PC-3 (cell line): ENCODE results near the gene TGM2. TPM values are rescaled to one million over a fixed set of nuclear protein-coding genes. Genes with fewer than 3 reads are reported as not detected.

ENCODE experiments used
- ATAC-seq: fragments of 200-7000 bp; cut with Tn5 transposase; 2 replicates; pipeline ENCODE4 v1.9.1; 2020; ENCODE audit warnings: mild to moderate bottlenecking, moderate library complexity
- BruUV-seq: library from RNA; stranded (reverse); fragments of 400-500 nt; replicated peaks from 2 replicates; lab custom pipeline; 2021; lab: Mats Ljungman, UMichigan
- CTCF ChIA-PET: fragments of 300-600 bp; sonication (Branson Sonifier 250); formaldehyde crosslinking; loops from one replicate; lab custom pipeline; 2022; ENCODE audit warnings: antibody characterized with exemption; lab: Charles Lee
- POLR2A ChIA-PET: fragments of 300-600 bp; sonication (Branson Sonifier 250); formaldehyde crosslinking; loops from one replicate; lab custom pipeline; 2022; ENCODE audit warnings: antibody characterized with exemption; ENCODE audit not compliant: unreplicated experiment; lab: Charles Lee
- DNase-seq: peaks from one replicate; pipeline ENCODE4 v3.0.0-alpha.2; 2015
- H2AFZ ChIP-seq: fragments of 300-600 bp; sonication (generic); 2 replicates; pipeline ENCODE4 v1.6.0; 2016; ENCODE audit warnings: antibody characterized with exemption, low read length
- H3F3A ChIP-seq: fragments of 300-600 bp; sonication (generic); one replicate; pipeline ENCODE4 v1.6.0; 2017; ENCODE audit warnings: antibody characterized with exemption, low read length, control low read depth, mild to moderate bottlenecking; ENCODE audit not compliant: unreplicated experiment
- H3K27ac ChIP-seq: fragments of 300-600 bp; sonication (generic); 2 replicates; pipeline ENCODE4 v1.5.1; 2016; ENCODE audit warnings: mild to moderate bottlenecking, low read length
- H3K27me3 ChIP-seq: fragments of 300-600 bp; sonication (generic); 2 replicates; pipeline ENCODE4 v1.6.1; 2016; ENCODE audit warnings: low read length, mixed read lengths
- H3K36me3 ChIP-seq: fragments of 300-600 bp; sonication (generic); 2 replicates; pipeline ENCODE4 v1.6.1; 2016; ENCODE audit warnings: low read depth, mixed run types, low read length, mixed read lengths
- H3K4me1 ChIP-seq: fragments of 300-600 bp; sonication (generic); 2 replicates; pipeline ENCODE4 v1.5.1; 2016; ENCODE audit warnings: low read length; ENCODE audit not compliant: insufficient read depth
- H3K4me2 ChIP-seq: fragments of 300-600 bp; sonication (generic); 2 replicates; pipeline ENCODE4 v1.6.0; 2016; ENCODE audit warnings: low read length
- H3K4me3 ChIP-seq: fragments of 300-600 bp; sonication (generic); 2 replicates; pipeline ENCODE4 v1.5.1; 2016; ENCODE audit warnings: mild to moderate bottlenecking, low read length, mixed read lengths
- H3K79me2 ChIP-seq: fragments of 300-600 bp; sonication (generic); 2 replicates; pipeline ENCODE4 v1.6.1; 2017; ENCODE audit warnings: low read length, mixed read lengths
- H3K9ac ChIP-seq: fragments of 300-600 bp; sonication (generic); 2 replicates; pipeline ENCODE4 v1.6.0; 2016; ENCODE audit warnings: mild to moderate bottlenecking, low read length
- H3K9me2 ChIP-seq: fragments of 300-600 bp; sonication (generic); replicated peaks from 2 replicates; pipeline ENCODE4 v1.6.1; 2016; ENCODE audit warnings: mixed run types, low read length, mixed read lengths
- H3K9me3 ChIP-seq: fragments of 300-600 bp; sonication (generic); 2 replicates; pipeline ENCODE4 v1.6.1; 2016; ENCODE audit warnings: low read length, mixed read lengths
- H4K20me1 ChIP-seq: fragments of 300-600 bp; sonication (generic); 2 replicates; pipeline ENCODE4 v1.6.1; 2016; ENCODE audit warnings: low read length, mixed read lengths
- CTCF ChIP-seq: fragments of 300-600 bp; sonication (generic); conservative IDR thresholded peaks from 2 replicates; pipeline ENCODE4 v1.5.1; 2017; ENCODE audit warnings: antibody characterized with exemption, low read depth, mild to moderate bottlenecking, low read length
- EZH2 ChIP-seq: fragments of 300-600 bp; sonication (generic); IDR thresholded peaks from one replicate; pipeline ENCODE4 v1.6.1; 2017; ENCODE audit warnings: antibody characterized with exemption, mild to moderate bottlenecking, low read length; ENCODE audit not compliant: unreplicated experiment
- EZH2phosphoT487 ChIP-seq: fragments of 300-600 bp; sonication (generic); IDR thresholded peaks from 2 replicates; pipeline ENCODE4 v1.6.1; 2018; ENCODE audit warnings: mild to moderate bottlenecking, antibody characterized with exemption, low read length, borderline replicate concordance
- intact Hi-C: fragments of 100-400 bp; cut with micrococcal nuclease; formaldehyde crosslinking; loops from 2 replicates; pipeline ENCODE4 v1.9.0; 2023
- total RNA-seq: library from RNA; depleted of rRNA; stranded (reverse); fragments of >200 nt; gene quantifications from 2 replicates; pipeline ENCODE4 v1.2.3, GENCODE V29; 2014

The TGM2 gene
- total RNA-seq, 1 experiment from 2014 or later = 583 TPM

- H3F3A ChIP-seq = no peaks in the 10 kb centered on the region
- CTCF ChIA-PET = no interaction called here
- no peaks in the 10 kb centered on the region for H3K79me2 ChIP-seq
- H3K4me3 ChIP-seq = no peak overlapping the region
- no peak overlapping the region for H3K9ac ChIP-seq
- H3K4me2 ChIP-seq = no peak overlapping the region
- no peak overlapping the region for H3K27ac ChIP-seq
- TF ChIP-seq EZH2phosphoT487 (no peak), EZH2 (no peak), CTCF (no peak)
- no peaks in the 10 kb centered on the region for H3K27me3 ChIP-seq
- no peak for ATAC-seq
- H3K4me1 ChIP-seq = peaks cover 12% of the 10 kb centered on the region; the same call in 1 of the 2 replicates
- DNase-seq = no peak
- no peaks in the 10 kb centered on the region for H4K20me1 ChIP-seq
- no peaks in the 10 kb centered on the region for H3K9me2 ChIP-seq
- no peaks in the 10 kb centered on the region for H3K9me3 ChIP-seq
- BruUV-seq = no TSS peak
- H3K36me3 ChIP-seq = no peaks in the 10 kb centered on the region
- intact Hi-C loops = no loop called here
- POLR2A ChIA-PET = interaction anchor here (0.6 kb wide), 1 partner anchor 93 kb away, joined by 4 read pairs; no protein-coding TSS in a partner anchor
- no peak overlapping the region for H2AFZ ChIP-seq
Measured at GRCh38 chr20:38203337-38203980, 38.4 kb upstream of the TGM2 start.

GRCh38 chr20:38202982-38203293, 37.9 kb upstream of the TGM2 start:
- Histone ChIP-seq H3K27ac (no peak overlapping the region), H4K20me1 (no peaks in the 10 kb centered on the region), H3K4me2 (no peak overlapping the region), H3K9ac (no peak overlapping the region), H3K9me3 (no peaks in the 10 kb centered on the region), H3K9me2 (no peaks in the 10 kb centered on the region), H3F3A (no peaks in the 10 kb centered on the region), H2AFZ (no peak overlapping the region), H3K27me3 (no peaks in the 10 kb centered on the region), H3K36me3 (no peaks in the 10 kb centered on the region), H3K4me1 (peaks cover 15% of the 10 kb centered on the region; the same call in 1 of the 2 replicates), H3K79me2 (no peaks in the 10 kb centered on the region), H3K4me3 (no peak overlapping the region)
- ChIA-PET CTCF (no interaction called here), POLR2A (interaction anchor here (0.6 kb wide), 1 partner anchor 92 kb away, joined by 4 read pairs; no protein-coding TSS in a partner anchor)
- intact Hi-C loops = no loop called here
- TF ChIP-seq EZH2phosphoT487 = no peak
- no peak for TF ChIP-seq CTCF
- no peak for TF ChIP-seq EZH2
- ATAC-seq (no peak), DNase-seq (no peak)
- BruUV-seq = no TSS peak

GRCh38 chr20:38202153-38202981, 37.3 kb upstream of the TGM2 start:
- no peak for ATAC-seq
- peak overlapping the region; percentile 54; the same call in 1 of the 2 replicates for H3K27ac ChIP-seq

More at GRCh38 chr20:38202153-38202981, 37.3 kb upstream of the TGM2 start:
- BruUV-seq = no TSS peak
- Histone ChIP-seq H3K9me3 (no peaks in the 10 kb centered on the region), H3K4me3 (no peak overlapping the region), H4K20me1 (no peaks in the 10 kb centered on the region), H3K36me3 (no peaks in the 10 kb centered on the region), H3K4me2 (no peak overlapping the region), H3F3A (no peaks in the 10 kb centered on the region), H3K9ac (no peak overlapping the region), H3K9me2 (no peaks in the 10 kb centered on the region), H3K27me3 (no peaks in the 10 kb centered on the region), H3K79me2 (no peaks in the 10 kb centered on the region), H2AFZ (no peak overlapping the region), H3K4me1 (peaks cover 15% of the 10 kb centered on the region; the same call in 1 of the 2 replicates)
- POLR2A ChIA-PET = interaction anchor here (0.6 kb wide), 1 partner anchor 92 kb away, joined by 4 read pairs; no protein-coding TSS in a partner anchor
- intact Hi-C loops = no loop called here
- DNase-seq = no peak
- TF ChIP-seq CTCF (no peak), EZH2phosphoT487 (no peak), EZH2 (no peak)
- CTCF ChIA-PET = no interaction called here
